Left lung (tissue), 10 donors: ENCODE data around the gene YY1AP1. TPM values are rescaled to one million over a fixed set of nuclear protein-coding genes. Genes with fewer than 3 reads are reported as not detected.
A peak's percentile ranks its signal among the peaks of the same experiment; 100 is the strongest.

Experiments
- ATAC-seq: fragments of 200-7000 bp; cut with Tn5 transposase; one replicate; pipeline ENCODE4 v1.9.1; 2020; ENCODE audit warnings: moderate library complexity
- DNase-seq, 4 donors: peaks; one replicate each; pipeline ENCODE4 v3.0.0-alpha.2; 2013 to 2020
- H3K27ac ChIP-seq, 2 donors: fragments of 200-600 bp; sonication (generic) in 1 of 2; one replicate each; pipeline versions ENCODE4 v1.5.0 to v1.8.0; 2020 to 2021
- H3K27me3 ChIP-seq, 2 donors: fragments of 200-600 bp; sonication (generic) in 1 of 2; one replicate each; pipeline versions ENCODE4 v1.5.0 to v1.8.0; 2020 to 2021
- H3K36me3 ChIP-seq, 2 donors: fragments of 200-600 bp; sonication (generic) in 1 of 2; one replicate each; pipeline versions ENCODE4 v1.5.0 to v1.8.0; 2020 to 2021
- H3K4me1 ChIP-seq, 2 donors: fragments of 200-600 bp; one replicate each; pipeline ENCODE4 v1.8.0; 2021
- H3K4me3 ChIP-seq, 2 donors: fragments of 200-600 bp; sonication (generic) in 1 of 2; one replicate each; pipeline versions ENCODE4 v1.5.0 to v1.8.0; 2020 to 2021; ENCODE audit warnings: mild to moderate bottlenecking in 1 of 2
- H3K9me3 ChIP-seq, 2 donors: fragments of 200-600 bp; sonication (generic) in 1 of 2; one replicate each; pipeline versions ENCODE4 v1.5.0 to v1.8.0; 2020 to 2021
- CTCF ChIP-seq, 2 donors: fragments of 200-600 bp; sonication (generic) in 1 of 2; IDR thresholded peaks; one replicate each; pipeline versions ENCODE4 v1.5.0 to v1.8.0; 2021; ENCODE audit warnings: antibody characterized with exemption in 2 of 2
- intact Hi-C, 2 donors: fragments of 100-400 bp; cut with DNase I; formaldehyde crosslinking; loops; one replicate each; pipeline versions ENCODE4 v1.11.2 to v1.14.2; 2022
- polyA plus RNA-seq, 6 donors: library from polyadenylated mRNA; unstranded; fragments of 120-200 nt; gene quantifications; one replicate each; pipeline ENCODE4 v1.2.1, GENCODE V29; 2013; ENCODE audit not compliant: insufficient read length in 6 of 6
- total RNA-seq, 2 donors: library from RNA; stranded (reverse); fragmentation: NEBNext Ultra II Directional; extraction: Animal tissue kit (Norgen Biotek cat#: 25700); gene quantifications; one replicate each; pipeline ENCODE4 v1.2.1, GENCODE V29; 2021
- donor health status: DM: no; HTN: yes; CAD: no.
- donor health status: DM: no; HTN: no; CAD: no.

YY1AP1 gene
- total and polyA plus RNA-seq, 8 donors, result 43.7 to 89.8 (median 80.7) TPM

DNA sequence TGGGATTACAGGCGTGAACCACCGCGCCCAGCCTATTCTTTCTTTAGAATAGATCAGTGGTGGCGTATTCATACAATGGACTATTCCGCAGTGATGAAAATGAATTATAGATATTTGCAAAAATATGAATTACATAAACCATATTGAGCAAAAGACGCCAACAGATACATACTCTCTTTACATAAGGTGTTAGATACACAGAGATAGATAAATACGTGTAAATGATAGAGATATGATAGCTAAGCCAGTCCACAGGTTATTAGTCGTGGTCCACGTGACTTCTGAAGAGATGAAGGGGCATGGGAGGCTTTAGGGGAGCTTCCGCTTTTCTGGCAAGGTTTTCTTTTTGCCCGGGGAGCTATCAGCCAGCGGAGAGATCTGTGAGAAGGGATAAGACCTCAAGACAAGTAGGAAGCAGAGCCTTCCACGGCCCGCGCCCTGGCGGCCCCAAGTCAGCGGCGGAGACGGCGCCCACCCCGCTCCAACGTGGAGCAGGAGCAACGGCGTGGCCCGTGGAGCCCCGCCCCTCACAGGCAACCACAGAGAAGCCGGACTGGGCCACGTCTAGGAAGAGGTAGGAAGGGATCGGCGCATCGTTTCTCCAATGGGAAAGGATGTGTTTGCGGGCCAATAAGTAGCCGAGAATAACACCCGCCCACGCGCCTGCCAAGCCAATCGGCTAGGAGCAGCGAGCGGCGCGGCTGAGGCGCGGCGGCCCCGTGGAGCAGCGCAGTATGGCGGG is 78.9 kb downstream of the YY1AP1 start, which contains the start of gene MSTO1:
TSS of gene MSTO1 (plus strand) at position 704 of the 742 bp plus-strand sequence. CDS start at position 735, 31 bp downstream.
- intact Hi-C loops, result no loop called here
- TF ChIP-seq CTCF (IDR thresholded peaks at IDR 0.05), result no peak
- Histone ChIP-seq H3K9me3 (no peaks in the 10 kb centered on the region), H3K4me3 (peak within 1 kb of the TSS; percentile 63 to 64), H3K36me3 (peaks cover 0 to 18% of the 10 kb centered on the region in 2 donors), H3K4me1 (peaks cover 0 to 3% of the 10 kb centered on the region in 2 donors), H3K27me3 (no peaks in the 10 kb centered on the region), H3K27ac (peak within 1 kb of the TSS; percentile 33 to 81)
- DNase-seq (peak; percentile 89 to 97 (median 96)), ATAC-seq (peak; percentile 99)

Other genes starting within 250 kb of the YY1AP1 start
- 10 to 100 TPM; 42.3 to 51.2 TPM for gene ASH1L, start 126.0 kb downstream of the YY1AP1 start, total RNA-seq
- 10 to 100 TPM; 45.2 to 55.4 (median 49.9) TPM for gene ASH1L, start 126.0 kb downstream of the YY1AP1 start, polyA plus RNA-seq
- gene MSTO1, start 78.6 kb downstream of the YY1AP1 start, total RNA-seq, result 10 to 100 TPM; 27.2 to 44.4 TPM
- 10 to 100 TPM; 64.3 to 86.6 (median 69.6) TPM for gene MSTO1, start 78.6 kb downstream of the YY1AP1 start, polyA plus RNA-seq
- gene DAP3, start 317 bp upstream of the YY1AP1 start, total RNA-seq, result 100 to 1,000 TPM in 1 of 2 donors, 10 to 100 TPM in 1; 71.7 to 102 TPM
- gene DAP3, start 317 bp upstream of the YY1AP1 start, polyA plus RNA-seq, result 100 to 1,000 TPM; 118 to 141 (median 126) TPM
- 10 to 100 TPM; 41.8 to 53.1 TPM for gene GON4L, start 168.4 kb upstream of the YY1AP1 start, total RNA-seq
- 10 to 100 TPM; 55.1 to 74.4 (median 66.1) TPM for gene GON4L, start 168.4 kb upstream of the YY1AP1 start, polyA plus RNA-seq
- 10 to 100 TPM; 11.4 to 12.0 TPM for gene SYT11, start 170.8 kb upstream of the YY1AP1 start, total RNA-seq
- 10 to 100 TPM; 10.7 to 13.8 (median 12.8) TPM for gene SYT11, start 170.8 kb upstream of the YY1AP1 start, polyA plus RNA-seq
- 10 to 100 TPM; 40.8 to 55.3 TPM for gene RIT1, start 222.6 kb upstream of the YY1AP1 start, total RNA-seq
- 10 to 100 TPM; 45.2 to 55.9 (median 49.1) TPM for gene RIT1, start 222.6 kb upstream of the YY1AP1 start, polyA plus RNA-seq
- gene KHDC4, start 245.6 kb upstream of the YY1AP1 start, total RNA-seq, result 10 to 100 TPM; 38.2 to 39.3 TPM
- gene KHDC4, start 245.6 kb upstream of the YY1AP1 start, polyA plus RNA-seq, result 10 to 100 TPM; 56.9 to 86.8 (median 74.1) TPM